ENCODE measurements around the gene PTBP1. TPM values are rescaled to one million over a fixed set of nuclear protein-coding genes. Genes with fewer than 3 reads are reported as not detected.
A peak's percentile ranks its signal among the peaks of the same experiment; 100 is the strongest.

The PTBP1 gene
- total RNA-seq, 1 donor from 2014 or later, result 496 TPM

GRCh38 chr19:752652-753517, 44.4 kb upstream of the PTBP1 start:
- Mint-ChIP-seq H3K36me3 (no peaks in the 10 kb centered on the region), H3K27me3 (no peaks in the 10 kb centered on the region), H3K4me3 (peak overlapping the region; percentile 55), H3K4me1 (ENCODE audit: unreplicated experiment) (peaks cover 4% of the 10 kb centered on the region), H3K27ac (peak overlapping the region; percentile 94), H3K9me3 (no peaks in the 10 kb centered on the region)
- TF ChIP-seq, protein P1, sequence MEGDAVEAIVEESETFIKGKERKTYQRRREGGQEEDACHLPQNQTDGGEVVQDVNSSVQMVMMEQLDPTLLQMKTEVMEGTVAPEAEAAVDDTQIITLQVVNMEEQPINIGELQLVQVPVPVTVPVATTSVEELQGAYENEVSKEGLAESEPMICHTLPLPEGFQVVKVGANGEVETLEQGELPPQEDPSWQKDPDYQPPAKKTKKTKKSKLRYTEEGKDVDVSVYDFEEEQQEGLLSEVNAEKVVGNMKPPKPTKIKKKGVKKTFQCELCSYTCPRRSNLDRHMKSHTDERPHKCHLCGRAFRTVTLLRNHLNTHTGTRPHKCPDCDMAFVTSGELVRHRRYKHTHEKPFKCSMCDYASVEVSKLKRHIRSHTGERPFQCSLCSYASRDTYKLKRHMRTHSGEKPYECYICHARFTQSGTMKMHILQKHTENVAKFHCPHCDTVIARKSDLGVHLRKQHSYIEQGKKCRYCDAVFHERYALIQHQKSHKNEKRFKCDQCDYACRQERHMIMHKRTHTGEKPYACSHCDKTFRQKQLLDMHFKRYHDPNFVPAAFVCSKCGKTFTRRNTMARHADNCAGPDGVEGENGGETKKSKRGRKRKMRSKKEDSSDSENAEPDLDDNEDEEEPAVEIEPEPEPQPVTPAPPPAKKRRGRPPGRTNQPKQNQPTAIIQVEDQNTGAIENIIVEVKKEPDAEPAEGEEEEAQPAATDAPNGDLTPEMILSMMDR (conservative IDR thresholded peaks at IDR 0.05), result no peak
- no peak for DNase-seq (ENCODE audit: extremely low spot score, unreplicated experiment)

DNA sequence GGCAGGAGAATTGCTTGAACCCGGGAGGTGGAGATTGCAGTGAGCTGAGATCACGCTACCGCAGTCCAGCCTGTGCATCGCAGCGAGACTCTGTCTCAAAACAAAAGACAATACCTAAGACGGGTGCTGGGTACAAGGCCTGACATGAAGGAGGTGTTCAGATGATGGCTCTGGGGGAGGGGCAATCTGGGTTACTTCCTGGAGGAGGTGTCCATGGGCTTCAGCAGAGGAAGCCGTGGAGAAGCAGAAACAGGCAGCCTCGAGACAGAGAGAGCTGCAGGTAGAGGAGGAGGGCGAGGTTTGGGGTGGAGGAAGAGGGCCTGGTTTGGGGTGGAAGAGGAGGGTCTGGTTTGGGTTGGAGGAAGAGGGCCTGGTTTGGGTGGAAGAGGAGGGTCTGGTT, 42.7 kb upstream of the PTBP1 start:
- H3K9me3 Mint-ChIP-seq, result no peaks in the 10 kb centered on the region
- no peak overlapping the region for H3K27ac Mint-ChIP-seq
- TF ChIP-seq, protein P1 (conservative IDR thresholded peaks at IDR 0.05), result no peak
- H3K4me1 Mint-ChIP-seq (ENCODE audit: unreplicated experiment), result peaks cover 4% of the 10 kb centered on the region
- H3K4me3 Mint-ChIP-seq, result no peak overlapping the region
- no peaks in the 10 kb centered on the region for H3K27me3 Mint-ChIP-seq
- no peaks in the 10 kb centered on the region for H3K36me3 Mint-ChIP-seq
- DNase-seq (ENCODE audit: extremely low spot score, unreplicated experiment), result no peak

DNA sequence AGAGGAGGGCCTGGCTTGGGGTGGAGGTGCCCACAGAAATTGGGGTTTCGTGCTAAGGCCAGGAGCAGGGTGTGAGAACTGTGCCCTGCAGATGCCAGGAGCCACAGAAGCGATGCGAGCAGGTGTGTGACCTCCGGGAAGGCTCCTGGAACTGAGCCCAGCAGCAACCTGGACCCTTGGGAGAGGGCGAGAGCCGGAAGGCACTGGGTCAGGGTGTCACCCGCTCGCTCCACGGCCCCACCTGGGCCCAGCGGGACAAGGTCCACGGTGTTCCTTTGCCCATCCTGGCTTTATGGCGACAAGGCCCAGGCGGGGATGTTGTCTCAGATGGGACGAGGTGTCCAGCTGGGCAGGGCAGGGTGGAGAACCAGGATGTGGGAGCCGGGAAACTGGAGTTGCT, 42.2 kb upstream of the PTBP1 start:
- DNase-seq (ENCODE audit: extremely low spot score, unreplicated experiment), result no peak
- H3K27me3 Mint-ChIP-seq, result no peaks in the 10 kb centered on the region
- no peaks in the 10 kb centered on the region for H3K36me3 Mint-ChIP-seq
- H3K27ac Mint-ChIP-seq, result no peak overlapping the region
- TF ChIP-seq, protein P1 (conservative IDR thresholded peaks at IDR 0.05), result no peak
- H3K9me3 Mint-ChIP-seq, result no peaks in the 10 kb centered on the region
- peaks cover 7% of the 10 kb centered on the region for H3K4me1 Mint-ChIP-seq (ENCODE audit: unreplicated experiment)
- H3K4me3 Mint-ChIP-seq, result no peak overlapping the region

DNA sequence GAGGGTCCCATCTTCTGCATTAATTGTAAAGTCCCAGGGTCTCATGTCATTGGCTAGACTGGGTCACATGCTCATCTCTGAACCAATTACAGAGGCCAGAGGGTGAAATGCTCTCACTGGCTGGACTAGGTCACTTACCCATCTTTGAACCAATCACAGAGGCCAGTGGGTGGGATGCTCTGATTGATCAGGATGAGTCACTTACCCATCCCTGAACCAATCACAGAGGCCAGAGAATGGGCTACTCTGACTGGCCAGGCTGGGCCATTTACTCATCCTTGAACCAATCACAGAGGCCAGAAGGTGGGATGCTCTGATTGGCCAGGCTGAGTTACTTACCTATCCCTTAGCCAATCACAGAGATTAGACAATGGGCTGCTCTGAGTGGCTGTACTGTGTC, 41.0 kb upstream of the PTBP1 start:
- DNase-seq (ENCODE audit: extremely low spot score, unreplicated experiment), result no peak
- H3K27me3 Mint-ChIP-seq, result no peaks in the 10 kb centered on the region
- no peak overlapping the region for H3K4me3 Mint-ChIP-seq
- H3K9me3 Mint-ChIP-seq, result no peaks in the 10 kb centered on the region
- H3K36me3 Mint-ChIP-seq, result no peaks in the 10 kb centered on the region
- TF ChIP-seq, protein P1 (conservative IDR thresholded peaks at IDR 0.05), result no peak
- no peak overlapping the region for H3K27ac Mint-ChIP-seq
- peaks cover 7% of the 10 kb centered on the region for H3K4me1 Mint-ChIP-seq (ENCODE audit: unreplicated experiment)

GRCh38 chr19:756821-757688, 40.2 kb upstream of the PTBP1 start:
- Mint-ChIP-seq H3K27me3 (no peaks in the 10 kb centered on the region), H3K27ac (no peak overlapping the region), H3K4me1 (ENCODE audit: unreplicated experiment) (peaks cover 7% of the 10 kb centered on the region), H3K9me3 (no peaks in the 10 kb centered on the region), H3K36me3 (no peaks in the 10 kb centered on the region), H3K4me3 (no peak overlapping the region)
- TF ChIP-seq, protein P1 (conservative IDR thresholded peaks at IDR 0.05), result no peak
- DNase-seq (ENCODE audit: extremely low spot score, unreplicated experiment), result no peak

All from type B pancreatic cell (in vitro differentiated cells).